ENCODE measurements around the gene SIX4. TPM values are rescaled to one million over a fixed set of nuclear protein-coding genes. Genes with fewer than 3 reads are reported as not detected.

The SIX4 gene
- total RNA-seq, 1 experiment from 2014 or later: 17.3 TPM

DNA sequence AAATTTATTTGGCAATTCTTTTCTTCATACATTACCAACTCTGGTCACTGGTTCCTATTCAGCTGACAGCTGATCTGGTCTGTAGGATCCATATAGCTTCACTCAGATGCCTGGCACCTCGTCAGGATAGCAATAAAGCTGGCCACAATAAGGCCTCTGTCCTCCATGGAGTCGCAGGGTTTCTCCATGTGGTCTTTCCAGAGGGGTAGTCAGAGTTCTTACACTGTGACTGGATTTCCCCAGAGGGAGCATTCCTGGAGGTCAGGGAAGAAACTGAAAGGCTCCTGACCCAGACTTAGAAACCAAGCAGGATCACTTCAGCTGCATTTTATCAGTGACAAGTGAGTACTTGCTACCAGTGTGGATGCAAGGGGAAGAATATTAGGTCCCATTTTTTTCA lies 39.9 kb downstream of the SIX4 start:
- no TSS peak for BruUV-seq (replicated peaks)
- Histone ChIP-seq H3K4me1 (ENCODE audit: control insufficient read depth, insufficient read depth, low read length) (no peaks in the 10 kb centered on the region), H3K27ac (ENCODE audit: low read length) (no peak overlapping the region), H3K9me3 (ENCODE audit: control insufficient read depth, insufficient read depth, low read depth, low read length) (no peaks in the 10 kb centered on the region), H3K4me3 (ENCODE audit: low read depth in 2 of 2, low read length in 2 of 2) (no peak overlapping the region), H3K27me3 (ENCODE audit: control insufficient read depth, insufficient read depth, low read length) (no peaks in the 10 kb centered on the region), H3K36me3 (ENCODE audit: control insufficient read depth, insufficient read depth, low read length) (no peaks in the 10 kb centered on the region)
- no peak for TF ChIP-seq SIN3A (IDR thresholded peaks at IDR 0.05; ENCODE audit: borderline replicate concordance, insufficient read depth, low read depth, low read length)
- no peak for TF ChIP-seq TCF7L2 (IDR thresholded peaks at IDR 0.05; ENCODE audit: low read depth, low read length)
- TF ChIP-seq, protein P1, sequence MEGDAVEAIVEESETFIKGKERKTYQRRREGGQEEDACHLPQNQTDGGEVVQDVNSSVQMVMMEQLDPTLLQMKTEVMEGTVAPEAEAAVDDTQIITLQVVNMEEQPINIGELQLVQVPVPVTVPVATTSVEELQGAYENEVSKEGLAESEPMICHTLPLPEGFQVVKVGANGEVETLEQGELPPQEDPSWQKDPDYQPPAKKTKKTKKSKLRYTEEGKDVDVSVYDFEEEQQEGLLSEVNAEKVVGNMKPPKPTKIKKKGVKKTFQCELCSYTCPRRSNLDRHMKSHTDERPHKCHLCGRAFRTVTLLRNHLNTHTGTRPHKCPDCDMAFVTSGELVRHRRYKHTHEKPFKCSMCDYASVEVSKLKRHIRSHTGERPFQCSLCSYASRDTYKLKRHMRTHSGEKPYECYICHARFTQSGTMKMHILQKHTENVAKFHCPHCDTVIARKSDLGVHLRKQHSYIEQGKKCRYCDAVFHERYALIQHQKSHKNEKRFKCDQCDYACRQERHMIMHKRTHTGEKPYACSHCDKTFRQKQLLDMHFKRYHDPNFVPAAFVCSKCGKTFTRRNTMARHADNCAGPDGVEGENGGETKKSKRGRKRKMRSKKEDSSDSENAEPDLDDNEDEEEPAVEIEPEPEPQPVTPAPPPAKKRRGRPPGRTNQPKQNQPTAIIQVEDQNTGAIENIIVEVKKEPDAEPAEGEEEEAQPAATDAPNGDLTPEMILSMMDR (IDR thresholded peaks at IDR 0.05): no peak
- TF ChIP-seq, protein P2, sequence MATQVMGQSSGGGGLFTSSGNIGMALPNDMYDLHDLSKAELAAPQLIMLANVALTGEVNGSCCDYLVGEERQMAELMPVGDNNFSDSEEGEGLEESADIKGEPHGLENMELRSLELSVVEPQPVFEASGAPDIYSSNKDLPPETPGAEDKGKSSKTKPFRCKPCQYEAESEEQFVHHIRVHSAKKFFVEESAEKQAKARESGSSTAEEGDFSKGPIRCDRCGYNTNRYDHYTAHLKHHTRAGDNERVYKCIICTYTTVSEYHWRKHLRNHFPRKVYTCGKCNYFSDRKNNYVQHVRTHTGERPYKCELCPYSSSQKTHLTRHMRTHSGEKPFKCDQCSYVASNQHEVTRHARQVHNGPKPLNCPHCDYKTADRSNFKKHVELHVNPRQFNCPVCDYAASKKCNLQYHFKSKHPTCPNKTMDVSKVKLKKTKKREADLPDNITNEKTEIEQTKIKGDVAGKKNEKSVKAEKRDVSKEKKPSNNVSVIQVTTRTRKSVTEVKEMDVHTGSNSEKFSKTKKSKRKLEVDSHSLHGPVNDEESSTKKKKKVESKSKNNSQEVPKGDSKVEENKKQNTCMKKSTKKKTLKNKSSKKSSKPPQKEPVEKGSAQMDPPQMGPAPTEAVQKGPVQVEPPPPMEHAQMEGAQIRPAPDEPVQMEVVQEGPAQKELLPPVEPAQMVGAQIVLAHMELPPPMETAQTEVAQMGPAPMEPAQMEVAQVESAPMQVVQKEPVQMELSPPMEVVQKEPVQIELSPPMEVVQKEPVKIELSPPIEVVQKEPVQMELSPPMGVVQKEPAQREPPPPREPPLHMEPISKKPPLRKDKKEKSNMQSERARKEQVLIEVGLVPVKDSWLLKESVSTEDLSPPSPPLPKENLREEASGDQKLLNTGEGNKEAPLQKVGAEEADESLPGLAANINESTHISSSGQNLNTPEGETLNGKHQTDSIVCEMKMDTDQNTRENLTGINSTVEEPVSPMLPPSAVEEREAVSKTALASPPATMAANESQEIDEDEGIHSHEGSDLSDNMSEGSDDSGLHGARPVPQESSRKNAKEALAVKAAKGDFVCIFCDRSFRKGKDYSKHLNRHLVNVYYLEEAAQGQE (IDR thresholded peaks at IDR 0.05; ENCODE audit: insufficient read depth in 1 of 2, low read depth in 2 of 2, low read length in 1 of 2): no peak
- no peak for TF ChIP-seq POLR2AphosphoS5 (IDR thresholded peaks at IDR 0.05; ENCODE audit: low read depth, low read length)
- ChIA-PET CTCF (no interaction called here), POLR2A (interaction anchor here (0.7 kb wide), 1 partner anchor 12 kb away, joined by 3 read pairs; no protein-coding TSS in a partner anchor)
- no peak for ATAC-seq
- intact Hi-C loops (cut with micrococcal nuclease; ENCODE audit: unreplicated experiment): no loop called here
- in situ Hi-C loops (cut with HindIII; ENCODE audit: low pct_unique_long_range_greater_than_20kb, low sequenced_read_pairs): no loop called here
- DNase-seq (ENCODE audit: low read depth, low spot score): no peak

DNA sequence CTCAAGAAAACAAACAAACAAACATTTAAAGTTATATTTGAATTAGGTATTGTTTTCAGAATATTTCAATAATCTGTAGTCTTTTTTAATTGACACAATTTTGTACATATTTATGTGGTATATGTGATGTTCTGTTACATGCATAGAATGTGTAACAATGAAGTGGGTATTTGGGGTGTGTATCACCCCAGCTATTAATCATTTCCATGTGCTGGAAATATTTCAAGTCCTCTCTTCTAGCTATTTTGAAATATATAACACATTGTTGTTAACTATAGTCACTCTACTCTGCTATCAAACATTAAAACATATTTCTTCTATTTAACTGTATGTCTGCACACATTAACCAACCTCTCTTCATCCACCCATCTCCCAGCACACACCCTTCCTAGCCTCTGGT lies 42.9 kb downstream of the SIX4 start:
- intact Hi-C loops (cut with micrococcal nuclease; ENCODE audit: unreplicated experiment): no loop called here
- Histone ChIP-seq H3K4me1 (ENCODE audit: control insufficient read depth, insufficient read depth, low read length) (no peaks in the 10 kb centered on the region), H3K36me3 (ENCODE audit: control insufficient read depth, insufficient read depth, low read length) (no peaks in the 10 kb centered on the region), H3K27me3 (ENCODE audit: control insufficient read depth, insufficient read depth, low read length) (no peaks in the 10 kb centered on the region), H3K27ac (ENCODE audit: low read length) (no peak overlapping the region), H3K4me3 (ENCODE audit: low read depth in 2 of 2, low read length in 2 of 2) (no peak overlapping the region), H3K9me3 (ENCODE audit: control insufficient read depth, insufficient read depth, low read depth, low read length) (no peaks in the 10 kb centered on the region)
- TF ChIP-seq POLR2AphosphoS5 (IDR thresholded peaks at IDR 0.05; ENCODE audit: low read depth, low read length) (no peak), SIN3A (IDR thresholded peaks at IDR 0.05; ENCODE audit: borderline replicate concordance, insufficient read depth, low read depth, low read length) (no peak)
- TF ChIP-seq, protein P1 (IDR thresholded peaks at IDR 0.05): no peak
- TF ChIP-seq, protein P2 (IDR thresholded peaks at IDR 0.05; ENCODE audit: insufficient read depth in 1 of 2, low read depth in 2 of 2, low read length in 1 of 2): no peak
- BruUV-seq (replicated peaks): no TSS peak
- DNase-seq (ENCODE audit: low read depth, low spot score) (no peak), ATAC-seq (no peak)
- ChIA-PET CTCF (no interaction called here), POLR2A (no interaction called here)
- in situ Hi-C loops (cut with HindIII; ENCODE audit: low pct_unique_long_range_greater_than_20kb, low sequenced_read_pairs): no loop called here

Measured in Panc1 (cell line).